K562 (cell line): Measurements from ENCODE around the gene KL. TPM values are rescaled to one million over a fixed set of nuclear protein-coding genes. Genes with fewer than 3 reads are reported as not detected.

Experiments used
- ATAC-seq: fragments of 200-7000 bp; cut with Tn5 transposase; 3 replicates; pipeline ENCODE4 v1.9.1; 2020; ENCODE audit warnings: moderate library complexity
- BruUV-seq: library from RNA; stranded (reverse); fragments of 400-500 nt; replicated peaks from 2 replicates; lab custom pipeline; 2021; lab: Mats Ljungman, UMichigan
- CTCF ChIA-PET: fragments of 300-600 bp; formaldehyde crosslinking; extraction: SDS; loops from one replicate; lab custom pipeline; 2021; ENCODE audit warnings: low intra/inter-chr PET ratio; lab: Yijun Ruan, JAX
- POLR2A ChIA-PET: fragments of 300-600, 350-650 bp; sonication (Branson Sonifier 250); formaldehyde crosslinking; extraction: SDS; loops from one replicate; lab custom pipeline; 2021; ENCODE audit warnings: antibody characterized with exemption, inconsistent platforms; lab: Yijun Ruan, JAX
- DNase-seq, 4 experiments: peaks; one replicate each; pipeline versions ENCODE4 v3.0.0 to v3.0.0-alpha.2; 2011 to 2018; ENCODE audit warnings: low spot score in 3 of 4, mixed read lengths in 3 of 4; ENCODE audit errors: extremely low read depth in 1 of 4
- FAIRE-seq: peaks from 2 replicates; lab custom pipeline; 2011; peaks lifted over from hg19 to GRCh38; lab: Jason Lieb, UNC
- H2AFZ ChIP-seq: 2 replicates; pipeline ENCODE4 v1.6.0; 2011; ENCODE audit warnings: low read depth, low read length, control low read depth, inconsistent platforms
- H3K27ac ChIP-seq: fragments of 200-600 bp; 3 replicates; pipeline ENCODE4 v1.8.0; 2011; ENCODE audit warnings: low read depth, mild to moderate bottlenecking, control low read depth, inconsistent platforms, low read length, moderate library complexity, mixed read lengths; ENCODE audit errors: extremely low read depth
- H3K27me3 ChIP-seq, 2 experiments: fragments of 300-600 bp in 1 of 2; 2 replicates in 1 of 2; 3 replicates in 1 of 2; pipeline versions ENCODE4 v1.6.0 to v1.8.0; 2011; ENCODE audit warnings: inconsistent platforms in 2 of 2, low read length in 2 of 2, mild to moderate bottlenecking in 1 of 2, mixed read lengths in 1 of 2, moderate library complexity in 1 of 2; ENCODE audit not compliant: control insufficient read depth in 2 of 2, insufficient read depth in 2 of 2
- H3K36me3 ChIP-seq: fragments of 300-600 bp; 3 replicates; pipeline ENCODE4 v1.8.0; 2011; ENCODE audit warnings: mild to moderate bottlenecking, low read length, inconsistent platforms; ENCODE audit not compliant: control insufficient read depth, insufficient read depth
- H3K4me1 ChIP-seq, 2 experiments: fragments of 200-600 bp in 1 of 2; replicated peaks in 1 of 2; 2 replicates in 1 of 2; 3 replicates in 1 of 2; pipeline versions ENCODE4 v1.5.1 to v1.8.0; 2011; ENCODE audit warnings: inconsistent platforms in 2 of 2, low read length in 2 of 2, mild to moderate bottlenecking in 1 of 2, mixed read lengths in 1 of 2, moderate library complexity in 1 of 2; ENCODE audit not compliant: control insufficient read depth in 2 of 2, insufficient read depth in 2 of 2
- H3K4me2 ChIP-seq: 2 replicates; pipeline ENCODE4 v1.6.1; 2011; ENCODE audit warnings: low read length, control low read depth, inconsistent platforms, mixed read lengths; ENCODE audit not compliant: insufficient read depth
- H3K4me3 ChIP-seq: fragments of 200-600 bp; sonication (generic), shearing (Covaris generic); 2 replicates; pipeline ENCODE4 v1.5.1; 2016; ENCODE audit warnings: control low read depth, inconsistent platforms
- H3K79me2 ChIP-seq: fragments of 200-600 bp; 3 replicates; pipeline ENCODE4 v1.8.0; 2011; ENCODE audit warnings: low read length, inconsistent platforms; ENCODE audit not compliant: control insufficient read depth, insufficient read depth
- H3K9ac ChIP-seq, 2 experiments: 2 replicates each; pipeline versions ENCODE4 v1.6.0 to v1.6.1; 2011; ENCODE audit warnings: low read depth in 2 of 2, low read length in 2 of 2, control low read depth in 1 of 2, inconsistent platforms in 1 of 2, mild to moderate bottlenecking in 1 of 2, mixed read lengths in 1 of 2; ENCODE audit not compliant: insufficient read depth in 1 of 2
- H3K9me1 ChIP-seq: one replicate; pipeline ENCODE4 v1.6.0; 2011; ENCODE audit warnings: inconsistent platforms, mild to moderate bottlenecking, low read length, moderate library complexity; ENCODE audit not compliant: control insufficient read depth, insufficient read depth
- H3K9me3 ChIP-seq: replicated peaks from 2 replicates; pipeline ENCODE4 v1.5.1; 2011; ENCODE audit warnings: low read depth, low read length, inconsistent platforms; ENCODE audit not compliant: control insufficient read depth, insufficient read depth
- H4K20me1 ChIP-seq: replicated peaks from 2 replicates; pipeline ENCODE4 v1.6.1; 2011; ENCODE audit warnings: low read length, inconsistent platforms, mixed read lengths; ENCODE audit not compliant: control insufficient read depth, insufficient read depth
- C11orf30 ChIP-seq: fragments of 450-650 bp; IDR thresholded peaks from 2 replicates; pipeline ENCODE4 v1.6.1; 2016; ENCODE audit warnings: low read depth, mild to moderate bottlenecking
- KDM4B ChIP-seq, 2 experiments: fragments of 450-650 bp in 1 of 2; sonication (generic) in 1 of 2; IDR thresholded peaks; 2 replicates each; pipeline ENCODE4 v1.6.1; 2016 to 2017; ENCODE audit warnings: borderline replicate concordance in 2 of 2, antibody characterized with exemption in 1 of 2, low read depth in 1 of 2, mild to moderate bottlenecking in 1 of 2
- LCOR ChIP-seq: sonication (generic); formaldehyde crosslinking; IDR thresholded peaks from 2 replicates; pipeline ENCODE4 v1.8.0; 2022; ENCODE audit warnings: mild to moderate bottlenecking, missing genetic modification reagents
- MCM5 ChIP-seq: fragments of 450-650 bp; IDR thresholded peaks from 2 replicates; pipeline ENCODE4 v1.6.1; 2016; ENCODE audit warnings: low read depth
- NFIX ChIP-seq: fragments of 250-450 bp; sonication (Bioruptor Pico); IDR thresholded peaks from 2 replicates; pipeline ENCODE4 v1.4.0; 2020; ENCODE audit warnings: low read depth, mild to moderate bottlenecking, moderate library complexity
- RBM22 ChIP-seq: fragments of 200-400 bp; formaldehyde crosslinking; IDR thresholded peaks from 2 replicates; pipeline ENCODE4 v1.6.1; 2018; ENCODE audit warnings: low read length, low read depth; ENCODE audit not compliant: poor library complexity, severe bottlenecking
- ZFP30 ChIP-seq: fragments of 250-450 bp; sonication (Bioruptor Pico); IDR thresholded peaks from 2 replicates; pipeline ENCODE4 v1.8.0; 2022; ENCODE audit warnings: moderate library complexity, mild to moderate bottlenecking, inconsistent platforms, borderline replicate concordance
- ZNF347 ChIP-seq: fragments of 450-650 bp; formaldehyde crosslinking; IDR thresholded peaks from 2 replicates; pipeline ENCODE4 v1.4.0; 2020; ENCODE audit warnings: low read depth, mild to moderate bottlenecking, moderate library complexity
- ZNF699 ChIP-seq: fragments of 250-450 bp; sonication (Bioruptor Pico); IDR thresholded peaks from 2 replicates; pipeline ENCODE4 v1.8.0; 2021; ENCODE audit warnings: mild to moderate bottlenecking, moderate library complexity; ENCODE audit not compliant: insufficient replicate concordance
- ZNF76 ChIP-seq: fragments of 250-450 bp; sonication (Bioruptor Pico); IDR thresholded peaks from 2 replicates; pipeline ENCODE4 v1.4.0; 2020; ENCODE audit warnings: mild to moderate bottlenecking, moderate library complexity, borderline replicate concordance
- WGBS: fragments of 100-300 bp; shearing (Covaris generic); methylation state at CpG from one replicate; pipeline ENCODE4 v1.1.6; 2016; ENCODE audit warnings: low coverage, mixed read lengths; ENCODE audit not compliant: insufficient coverage; ENCODE audit errors: missing lambda C conversion rate; 5-methylcytosine and 5-hydroxymethylcytosine counted together
- in situ Hi-C: fragments of 300-500 bp; cut with MboI; formaldehyde crosslinking; loops from 4 replicates; pipeline ENCODE4 v1.15.0; 2018; ENCODE audit warnings: inconsistent platforms, mixed read lengths
- intact Hi-C: fragments of 100-400 bp; cut with micrococcal nuclease; formaldehyde crosslinking; loops from 2 replicates; pipeline ENCODE4 v1.14.2; 2022
- polyA plus RNA-seq, 8 experiments: library from polyadenylated mRNA; depleted of rRNA in 4 of 8; stranded (reverse) in 5 of 8; unstranded in 3 of 8; fragments of >200 nt; fragmentation: Nextera tagmentation in 2 of 8; fragmentation: Illumina TruSeq in 1 of 8; extraction: Ambion mirVana in 2 of 8; extraction: Trizol in 1 of 8; gene quantifications; 2 replicates each; pipeline versions ENCODE4 v1.2.1 to v1.2.3, GENCODE V29; 2011 to 2014; ENCODE audit warnings: inconsistent platforms in 1 of 8, missing spikeins in 1 of 8
- total RNA-seq, 7 experiments: library from RNA; depleted of rRNA in 6 of 7; stranded (reverse); fragments of >200 nt in 6 of 7; fragmentation: Illumina TruSeq in 2 of 7; extraction: Trizol in 2 of 7; gene quantifications; 2 replicates each; pipeline versions ENCODE4 v1.2.1 to v1.2.3, GENCODE V29; 2011 to 2021; ENCODE audit warnings: low replicate concordance in 1 of 7
- TF ChIP-seq, protein P1 (sequence below): fragments of 250-450 bp; sonication (Bioruptor Pico); IDR thresholded peaks from 2 replicates; pipeline ENCODE4 v1.8.0; 2021; ENCODE audit warnings: moderate library complexity, mild to moderate bottlenecking, inconsistent platforms

KL gene
- total and polyA plus RNA-seq, 9 of the 15 experiments (the other 6 are each of a cell fraction or from before 2014, with no cell fraction given): not detected

DNA sequence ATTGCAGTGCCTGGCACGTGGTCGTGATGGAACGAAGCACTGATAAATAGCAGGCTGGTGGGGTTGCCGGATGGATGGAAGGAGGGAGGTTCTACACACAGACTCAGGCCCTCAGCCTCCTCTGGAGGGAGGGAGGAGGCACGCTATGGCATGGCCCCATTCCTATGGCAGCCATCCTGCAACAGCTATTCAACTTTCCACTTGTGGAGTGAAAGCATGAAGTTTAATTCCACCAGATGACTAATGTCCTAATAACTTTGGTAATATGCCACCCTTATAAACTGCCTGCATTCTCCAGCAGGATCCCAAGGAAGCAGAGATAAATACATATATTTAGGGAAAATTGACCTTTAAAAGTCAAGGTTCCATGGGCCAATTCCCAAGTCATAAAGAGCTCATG, 92.4 kb downstream of the KL start:
- Histone ChIP-seq H3K9ac (no peak overlapping the region), H3K4me3 (no peak overlapping the region), H3K9me1 (no peaks in the 10 kb centered on the region), H3K9me3 (no peaks in the 10 kb centered on the region), H3K27me3 (no peaks in the 10 kb centered on the region), H2AFZ (no peak overlapping the region), H3K4me2 (no peak overlapping the region), H3K79me2 (no peaks in the 10 kb centered on the region), H4K20me1 (no peaks in the 10 kb centered on the region), H3K36me3 (no peaks in the 10 kb centered on the region), H3K27ac (no peak overlapping the region), H3K4me1 (no peaks in the 10 kb centered on the region)
- intact Hi-C loops: no loop called here
- ChIA-PET POLR2A (no interaction called here), CTCF (no interaction called here)
- in situ Hi-C loops: no loop called here
- no peak for TF ChIP-seq MCM5
- no peak for TF ChIP-seq RBM22
- TF ChIP-seq KDM4B (IDR thresholded peaks at IDR 0.05; ENCODE audit: borderline replicate concordance in 2 of 2, low read depth in 1 of 2): no peak
- no peak for TF ChIP-seq C11orf30
- TF ChIP-seq ZNF699: no peak
- TF ChIP-seq ZNF76: no peak
- no peak for TF ChIP-seq ZFP30 (CRISPR knock-in tag)
- TF ChIP-seq ZNF347: no peak
- TF ChIP-seq, protein P1, sequence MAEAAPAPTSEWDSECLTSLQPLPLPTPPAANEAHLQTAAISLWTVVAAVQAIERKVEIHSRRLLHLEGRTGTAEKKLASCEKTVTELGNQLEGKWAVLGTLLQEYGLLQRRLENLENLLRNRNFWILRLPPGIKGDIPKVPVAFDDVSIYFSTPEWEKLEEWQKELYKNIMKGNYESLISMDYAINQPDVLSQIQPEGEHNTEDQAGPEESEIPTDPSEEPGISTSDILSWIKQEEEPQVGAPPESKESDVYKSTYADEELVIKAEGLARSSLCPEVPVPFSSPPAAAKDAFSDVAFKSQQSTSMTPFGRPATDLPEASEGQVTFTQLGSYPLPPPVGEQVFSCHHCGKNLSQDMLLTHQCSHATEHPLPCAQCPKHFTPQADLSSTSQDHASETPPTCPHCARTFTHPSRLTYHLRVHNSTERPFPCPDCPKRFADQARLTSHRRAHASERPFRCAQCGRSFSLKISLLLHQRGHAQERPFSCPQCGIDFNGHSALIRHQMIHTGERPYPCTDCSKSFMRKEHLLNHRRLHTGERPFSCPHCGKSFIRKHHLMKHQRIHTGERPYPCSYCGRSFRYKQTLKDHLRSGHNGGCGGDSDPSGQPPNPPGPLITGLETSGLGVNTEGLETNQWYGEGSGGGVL (CRISPR knock-in tag): no peak
- TF ChIP-seq NFIX (CRISPR knock-in tag): no peak
- no peak for TF ChIP-seq LCOR (CRISPR knock-in tag)
- BruUV-seq: no TSS peak
- ATAC-seq (no peak), DNase-seq (no peak), FAIRE-seq (no peak)
- 0% methylated on average over 4 of the region's 5 CpGs for WGBS
